ENCODE data around the gene CEP76.

- no peak for TF ChIP-seq POLR2AphosphoS5 (IDR thresholded peaks at IDR 0.05; ENCODE audit: insufficient read depth in 1 of 2, low read depth in 1 of 2)
- no peak for TF ChIP-seq CTCF (IDR thresholded peaks at IDR 0.05)
These were observed 63.8 kb downstream of the CEP76 start for GRCh38 chr18:12638644-12639124.

All from vagina (tissue), 2 donors.